Activated naive CD4-positive, alpha-beta T cell treated with anti-CD3 and anti-CD28 coated beads, Interleukin-2, amount 10 ng/mL, durations not matched to agents 7 days and 5 days (primary cell): ENCODE data around the gene RPL15.

Source experiments
- CTCF ChIA-PET: fragments of 350-600 bp; sonication (Branson Sonifier 250); formaldehyde crosslinking; loops from one replicate; lab custom pipeline; 2021; ENCODE audit warnings: antibody characterized with exemption; lab: Charles Lee
- DNase-seq: peaks from one replicate; pipeline ENCODE4 v3.0.0-alpha.2; 2020
- H3K27ac Mint-ChIP-seq: one replicate; pipeline ENCODE4 v1.8.0; 2021; ENCODE audit warnings: mild to moderate bottlenecking, moderate library complexity, mixed read lengths
- H3K27me3 Mint-ChIP-seq: one replicate; pipeline ENCODE4 v1.8.0; 2021; ENCODE audit warnings: mild to moderate bottlenecking, mixed read lengths
- H3K36me3 Mint-ChIP-seq: one replicate; pipeline ENCODE4 v1.8.0; 2021; ENCODE audit warnings: mixed read lengths
- H3K4me1 Mint-ChIP-seq: one replicate; pipeline ENCODE4 v1.8.0; 2021; ENCODE audit warnings: mixed read lengths
- H3K4me3 Mint-ChIP-seq: one replicate; pipeline ENCODE4 v1.8.0; 2021; ENCODE audit warnings: mild to moderate bottlenecking, moderate library complexity, mixed read lengths
- H3K9me3 Mint-ChIP-seq: one replicate; pipeline ENCODE4 v1.8.0; 2021; ENCODE audit warnings: mixed read lengths

The RPL15 gene

GRCh38 chr3:23948761-23949160, 31.8 kb downstream of the RPL15 start:
- Mint-ChIP-seq H3K9me3 (no peaks in the 10 kb centered on the region), H3K27ac (no peak overlapping the region), H3K4me3 (no peak overlapping the region), H3K36me3 (peaks cover 2% of the 10 kb centered on the region), H3K27me3 (peaks cover 13% of the 10 kb centered on the region), H3K4me1 (peaks cover 41% of the 10 kb centered on the region)
- DNase-seq: no peak
- CTCF ChIA-PET: interaction anchor here (1.5 kb wide), 1 partner anchor 60 kb away, joined by 3 read pairs; no protein-coding TSS in a partner anchor

- Mint-ChIP-seq H3K27ac (peak overlapping the region; percentile 50), H3K27me3 (peaks cover 3% of the 10 kb centered on the region), H3K36me3 (peaks cover 2% of the 10 kb centered on the region), H3K4me1 (peaks cover 33% of the 10 kb centered on the region), H3K9me3 (no peaks in the 10 kb centered on the region), H3K4me3 (peak overlapping the region; percentile 56)
- CTCF ChIA-PET: interaction anchor here (1.5 kb wide), 1 partner anchor 61 kb away, joined by 3 read pairs; no protein-coding TSS in a partner anchor
- DNase-seq: no peak
Observed at GRCh38 chr3:23949784-23950183, 32.9 kb downstream of the RPL15 start.

- H3K27ac Mint-ChIP-seq: peak overlapping the region; percentile 50
- no peaks in the 10 kb centered on the region for H3K27me3 Mint-ChIP-seq
- CTCF ChIA-PET: no interaction called here
- no peaks in the 10 kb centered on the region for H3K9me3 Mint-ChIP-seq
- H3K4me1 Mint-ChIP-seq: peaks cover 33% of the 10 kb centered on the region
- DNase-seq: no peak
- H3K36me3 Mint-ChIP-seq: peaks cover 2% of the 10 kb centered on the region
- H3K4me3 Mint-ChIP-seq: peak overlapping the region; percentile 56
Observed at GRCh38 chr3:23950293-23950692, 33.4 kb downstream of the RPL15 start.

GRCh38 chr3:23952646-23953045, 35.7 kb downstream of the RPL15 start:
- no peak overlapping the region for H3K27ac Mint-ChIP-seq
- H3K9me3 Mint-ChIP-seq: no peaks in the 10 kb centered on the region
- DNase-seq: no peak
- H3K4me3 Mint-ChIP-seq: no peak overlapping the region
- no peaks in the 10 kb centered on the region for H3K27me3 Mint-ChIP-seq
- CTCF ChIA-PET: no interaction called here
- peaks cover 2% of the 10 kb centered on the region for H3K36me3 Mint-ChIP-seq
- H3K4me1 Mint-ChIP-seq: peaks cover 28% of the 10 kb centered on the region

GRCh38 chr3:23953523-23953922, 36.6 kb downstream of the RPL15 start:
- Mint-ChIP-seq H3K36me3 (peaks cover 4% of the 10 kb centered on the region), H3K27me3 (no peaks in the 10 kb centered on the region), H3K27ac (no peak overlapping the region), H3K9me3 (no peaks in the 10 kb centered on the region), H3K4me3 (no peak overlapping the region), H3K4me1 (peaks cover 25% of the 10 kb centered on the region)
- CTCF ChIA-PET: no interaction called here
- no peak for DNase-seq

GRCh38 chr3:23954144-23954543, 37.2 kb downstream of the RPL15 start:
- DNase-seq: no peak
- Mint-ChIP-seq H3K27me3 (no peaks in the 10 kb centered on the region), H3K9me3 (no peaks in the 10 kb centered on the region), H3K36me3 (peaks cover 4% of the 10 kb centered on the region), H3K4me3 (no peak overlapping the region), H3K27ac (no peak overlapping the region), H3K4me1 (peaks cover 25% of the 10 kb centered on the region)
- CTCF ChIA-PET: no interaction called here

- H3K4me1 Mint-ChIP-seq: peaks cover 5% of the 10 kb centered on the region
Observed at GRCh38 chr3:23956701-23957100, 39.8 kb downstream of the RPL15 start.

GRCh38 chr3:23959135-23959900, 42.4 kb downstream of the RPL15 start:
- Mint-ChIP-seq H3K4me1 (peaks cover 2% of the 10 kb centered on the region), H3K9me3 (no peaks in the 10 kb centered on the region), H3K27ac (no peak overlapping the region), H3K4me3 (no peak overlapping the region), H3K36me3 (peaks cover 7% of the 10 kb centered on the region), H3K27me3 (no peaks in the 10 kb centered on the region)
- no peak for DNase-seq
- CTCF ChIA-PET: no interaction called here

More at GRCh38 chr3:23956701-23957100, 39.8 kb downstream of the RPL15 start:
- Mint-ChIP-seq H3K27ac (no peak overlapping the region), H3K4me3 (no peak overlapping the region), H3K36me3 (peaks cover 1% of the 10 kb centered on the region), H3K9me3 (no peaks in the 10 kb centered on the region), H3K27me3 (no peaks in the 10 kb centered on the region)
- CTCF ChIA-PET: no interaction called here
- no peak for DNase-seq

- CTCF ChIA-PET: no interaction called here
- H3K4me3 Mint-ChIP-seq: no peak overlapping the region
- H3K27me3 Mint-ChIP-seq: no peaks in the 10 kb centered on the region
- no peak for DNase-seq
- H3K4me1 Mint-ChIP-seq: peaks cover 2% of the 10 kb centered on the region
- H3K36me3 Mint-ChIP-seq: peaks cover 10% of the 10 kb centered on the region
- H3K9me3 Mint-ChIP-seq: no peaks in the 10 kb centered on the region
- H3K27ac Mint-ChIP-seq: no peak overlapping the region
Observed at GRCh38 chr3:23960649-23961048, 43.7 kb downstream of the RPL15 start.

GRCh38 chr3:23961066-23961465, 44.1 kb downstream of the RPL15 start:
- Mint-ChIP-seq H3K4me3 (no peak overlapping the region), H3K27ac (no peak overlapping the region), H3K9me3 (no peaks in the 10 kb centered on the region), H3K36me3 (peaks cover 10% of the 10 kb centered on the region), H3K27me3 (no peaks in the 10 kb centered on the region), H3K4me1 (peaks cover 2% of the 10 kb centered on the region)
- no peak for DNase-seq
- CTCF ChIA-PET: no interaction called here

- DNase-seq: no peak
- no peak overlapping the region for H3K4me3 Mint-ChIP-seq
- H3K27me3 Mint-ChIP-seq: no peaks in the 10 kb centered on the region
- CTCF ChIA-PET: interaction anchor here (0.7 kb wide), 1 partner anchor 9 kb away, joined by 3 read pairs; no protein-coding TSS in a partner anchor
- H3K4me1 Mint-ChIP-seq: peaks cover 2% of the 10 kb centered on the region
- peaks cover 10% of the 10 kb centered on the region for H3K36me3 Mint-ChIP-seq
- H3K27ac Mint-ChIP-seq: no peak overlapping the region
- H3K9me3 Mint-ChIP-seq: no peaks in the 10 kb centered on the region
Observed at GRCh38 chr3:23961913-23962312, 45.0 kb downstream of the RPL15 start.

GRCh38 chr3:23964537-23965235, 47.8 kb downstream of the RPL15 start:
- CTCF ChIA-PET: no interaction called here

GRCh38 chr3:23966328-23966727, 49.4 kb downstream of the RPL15 start:
- H3K27me3 Mint-ChIP-seq: no peaks in the 10 kb centered on the region
- DNase-seq: no peak
- CTCF ChIA-PET: no interaction called here
- no peaks in the 10 kb centered on the region for H3K9me3 Mint-ChIP-seq
- H3K36me3 Mint-ChIP-seq: peaks cover 12% of the 10 kb centered on the region
- no peak overlapping the region for H3K27ac Mint-ChIP-seq
- no peaks in the 10 kb centered on the region for H3K4me1 Mint-ChIP-seq
- no peak overlapping the region for H3K4me3 Mint-ChIP-seq

More at GRCh38 chr3:23964537-23965235, 47.8 kb downstream of the RPL15 start:
- no peak for DNase-seq
- no peaks in the 10 kb centered on the region for H3K9me3 Mint-ChIP-seq
- no peaks in the 10 kb centered on the region for H3K4me1 Mint-ChIP-seq
- H3K4me3 Mint-ChIP-seq: no peak overlapping the region
- no peak overlapping the region for H3K27ac Mint-ChIP-seq
- H3K27me3 Mint-ChIP-seq: no peaks in the 10 kb centered on the region
- peaks cover 12% of the 10 kb centered on the region for H3K36me3 Mint-ChIP-seq

GRCh38 chr3:23968463-23969184, 51.7 kb downstream of the RPL15 start:
- no peaks in the 10 kb centered on the region for H3K9me3 Mint-ChIP-seq

More at GRCh38 chr3:23968463-23969184, 51.7 kb downstream of the RPL15 start:
- Mint-ChIP-seq H3K27ac (no peak overlapping the region), H3K27me3 (no peaks in the 10 kb centered on the region), H3K36me3 (peaks cover 6% of the 10 kb centered on the region), H3K4me1 (no peaks in the 10 kb centered on the region), H3K4me3 (no peak overlapping the region)
- CTCF ChIA-PET: no interaction called here
- no peak for DNase-seq
